GM21447 (cell line): Measurements from ENCODE around the gene EMX1.

ENCODE experiments used
- ATAC-seq: cut with Tn5 transposase; IDR thresholded peaks from one replicate; pipeline ENCODE4 v1.9.1; 2021; ENCODE audit not compliant: unreplicated experiment

Gene EMX1

DNA sequence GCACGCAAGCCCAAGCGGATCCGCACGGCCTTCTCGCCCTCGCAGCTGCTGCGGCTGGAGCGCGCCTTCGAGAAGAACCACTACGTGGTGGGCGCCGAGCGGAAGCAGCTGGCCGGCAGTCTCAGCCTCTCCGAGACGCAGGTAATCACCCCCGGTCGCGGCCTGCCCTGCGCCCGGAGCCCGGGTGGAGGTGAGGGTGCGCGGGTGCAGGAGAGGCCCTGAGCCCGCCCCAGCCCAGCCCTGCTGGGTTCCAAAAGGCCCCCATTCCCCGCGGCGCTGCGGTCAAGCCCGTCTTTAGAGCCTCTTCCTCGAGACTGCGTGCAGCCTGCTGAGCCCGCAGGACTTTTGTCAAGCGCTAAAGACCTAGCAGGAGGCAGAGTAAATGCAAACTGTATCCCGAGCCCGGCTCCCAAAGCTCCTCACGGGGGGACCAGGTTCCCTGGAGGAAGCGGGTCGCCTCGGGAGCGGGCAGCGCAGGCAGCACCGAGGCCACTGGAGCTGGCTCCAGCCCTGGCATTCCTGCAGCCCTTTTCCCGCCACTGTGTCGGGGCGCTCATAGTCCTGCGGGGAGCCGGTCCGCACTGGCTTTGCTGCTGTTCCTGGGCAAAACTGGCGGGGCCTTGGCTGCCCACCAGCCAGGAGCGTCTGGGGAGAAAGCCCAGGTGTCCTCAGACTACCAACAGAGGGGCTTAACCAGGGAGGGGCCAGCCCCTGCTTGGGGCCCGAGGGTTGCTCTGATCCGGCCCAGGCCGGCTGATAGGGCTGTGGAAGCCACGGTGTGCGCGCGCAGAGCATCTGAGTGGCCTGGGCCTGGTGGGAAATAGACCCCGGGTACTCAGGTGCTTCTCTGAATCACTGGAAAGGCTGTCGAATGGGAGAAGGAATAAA is 7.3 kb downstream of the EMX1 start:
- ATAC-seq, result no peak

GRCh38 chr2:72925328-72925943 is 8.1 kb downstream of the EMX1 start:
- no peak for ATAC-seq

GRCh38 chr2:72926368-72926767 is 9.0 kb downstream of the EMX1 start:
- ATAC-seq, result no peak

DNA sequence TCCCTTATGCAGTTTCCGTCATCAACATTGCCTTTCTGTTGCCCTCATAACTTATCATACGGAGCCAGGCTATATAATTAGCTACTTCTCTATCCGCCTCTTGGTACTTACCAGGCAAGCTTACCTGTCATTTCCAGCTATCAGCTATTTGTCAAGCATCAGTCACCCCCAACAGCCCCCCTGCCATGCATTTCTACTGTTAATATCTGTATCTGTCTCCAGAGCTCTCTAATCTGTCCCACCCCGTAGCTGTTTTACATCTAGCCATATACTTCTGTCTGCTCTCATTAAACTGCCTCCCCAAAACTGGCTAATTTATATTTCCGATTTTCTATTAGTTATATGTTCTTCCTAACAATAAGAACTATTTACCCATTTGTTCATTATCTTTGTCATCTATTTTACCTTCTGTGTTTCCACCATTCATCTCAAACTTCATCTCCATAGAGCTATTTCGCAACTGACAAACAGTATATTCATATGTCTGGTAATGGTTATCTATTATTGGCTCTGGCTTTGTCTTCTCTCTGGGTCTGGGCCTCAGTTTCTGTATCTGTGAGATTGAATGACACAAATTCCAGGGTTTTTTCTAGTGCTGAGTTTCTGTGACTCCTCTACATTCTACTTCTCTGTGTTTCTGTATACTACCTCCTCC is 9.6 kb downstream of the EMX1 start:
- ATAC-seq, result no peak

DNA sequence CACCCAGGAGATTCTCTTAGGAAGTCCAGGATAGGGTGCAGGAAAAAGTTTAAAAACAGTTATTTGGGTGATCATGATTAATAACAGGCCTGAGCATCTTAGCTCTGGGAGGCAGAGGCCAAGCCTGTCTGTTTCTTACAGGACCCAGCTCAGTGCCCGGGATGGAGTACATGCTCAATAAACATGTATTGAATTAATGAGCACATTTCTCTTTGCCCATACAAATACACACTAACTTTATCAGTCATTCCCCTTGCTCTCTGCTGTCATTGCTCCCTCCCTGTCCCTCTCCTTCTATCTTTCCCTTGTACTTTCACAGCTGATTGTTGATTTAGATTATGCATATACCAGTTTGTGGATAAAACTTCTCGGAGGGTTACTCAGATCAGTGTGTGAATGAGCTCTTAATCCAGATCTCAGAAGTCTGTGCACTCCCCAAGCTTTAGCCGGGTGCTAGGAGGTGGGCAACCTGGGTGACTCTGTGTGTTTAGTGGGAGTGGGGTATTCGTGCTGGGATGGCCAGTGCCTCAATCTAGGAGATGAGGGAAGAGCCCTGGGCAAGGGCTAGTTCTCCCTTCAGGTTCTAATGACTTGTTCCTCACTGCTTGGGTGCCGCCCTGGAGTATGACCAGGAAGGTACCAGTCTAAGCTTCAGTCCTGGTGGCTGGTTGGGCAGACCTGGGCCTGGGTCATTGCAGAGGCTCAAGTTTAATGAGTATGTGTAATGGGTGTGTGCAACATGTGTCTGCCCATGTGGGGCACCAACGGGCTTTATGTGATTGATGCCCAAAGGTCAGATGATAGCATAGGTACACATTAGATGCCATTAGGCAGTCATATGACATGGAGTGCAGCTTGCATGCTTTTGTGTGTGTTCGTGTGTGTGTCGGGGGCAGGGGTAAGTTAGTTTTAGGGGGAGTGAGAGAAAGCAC is 10.6 kb downstream of the EMX1 start:
- ATAC-seq, result no peak

GRCh38 chr2:72929010-72929409 is 11.7 kb downstream of the EMX1 start:
- ATAC-seq, result no peak

DNA sequence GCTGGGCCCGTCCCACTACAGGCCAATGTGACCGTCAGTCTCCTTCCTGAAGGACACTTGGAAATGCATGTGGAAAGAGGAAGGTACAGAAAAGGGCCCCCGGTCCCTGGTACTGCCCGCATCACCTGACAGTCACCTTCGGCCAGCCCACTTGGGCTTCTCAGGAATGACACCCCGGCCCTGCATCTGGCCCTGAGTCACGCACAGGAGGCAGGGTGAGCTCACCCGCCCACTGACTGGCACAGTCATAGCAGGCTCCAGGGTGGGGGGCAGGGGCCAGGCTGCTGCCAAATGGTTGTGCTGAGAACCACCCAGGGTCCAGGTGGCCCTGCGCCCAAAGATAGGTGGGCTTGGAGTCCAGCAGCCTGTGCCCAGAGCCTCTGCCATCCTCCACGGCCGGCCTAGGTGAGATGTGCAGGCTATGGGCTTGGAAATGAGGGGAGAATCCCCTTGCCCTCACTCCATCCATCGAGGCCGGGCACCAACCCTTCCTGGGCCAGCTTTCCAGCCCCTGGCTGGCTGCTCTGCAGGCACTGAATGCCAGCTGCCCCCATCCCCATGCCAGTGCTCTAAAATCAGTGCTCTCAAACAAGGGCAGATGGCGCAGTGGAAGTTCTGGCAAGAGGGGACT is 14.1 kb downstream of the EMX1 start:
- no peak for ATAC-seq

DNA sequence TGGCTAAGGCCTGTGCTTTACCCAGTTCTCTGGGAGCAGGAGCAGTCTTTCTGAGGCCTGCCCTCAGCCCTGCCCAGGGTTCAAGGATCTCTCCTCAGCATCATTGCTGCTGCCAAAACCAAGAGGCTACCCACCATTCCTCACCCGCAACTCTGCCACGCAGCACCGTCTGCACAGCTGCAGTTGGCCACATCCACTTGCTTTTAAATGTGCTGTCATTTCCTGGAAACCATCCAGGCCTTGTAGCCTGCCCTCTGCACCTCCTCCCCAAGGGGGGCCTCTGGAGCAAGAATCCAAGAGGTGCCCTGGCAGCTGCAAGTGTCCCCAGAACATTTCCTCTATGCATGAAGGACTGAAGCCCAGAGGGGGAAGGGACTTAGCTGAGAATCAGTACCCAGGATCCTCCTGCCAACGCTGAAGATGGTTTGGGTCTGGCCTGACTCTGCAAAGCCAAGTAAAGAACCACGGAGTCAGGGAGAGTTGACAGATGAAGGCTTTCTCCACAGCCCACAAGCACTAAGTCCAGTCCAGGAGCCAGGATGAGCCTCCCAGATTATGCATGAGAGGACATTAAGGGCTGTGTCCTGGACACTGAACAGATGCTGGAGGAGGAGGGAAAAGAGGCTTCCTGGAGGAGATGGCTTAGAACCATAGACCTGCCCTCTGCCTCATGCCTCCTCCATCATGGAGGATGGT is 14.9 kb downstream of the EMX1 start:
- ATAC-seq, result no peak

GRCh38 chr2:72932805-72933204 is 15.5 kb downstream of the EMX1 start:
- ATAC-seq, result no peak

- no peak for ATAC-seq
Measured at GRCh38 chr2:72933207-72933606, 15.9 kb downstream of the EMX1 start.

DNA sequence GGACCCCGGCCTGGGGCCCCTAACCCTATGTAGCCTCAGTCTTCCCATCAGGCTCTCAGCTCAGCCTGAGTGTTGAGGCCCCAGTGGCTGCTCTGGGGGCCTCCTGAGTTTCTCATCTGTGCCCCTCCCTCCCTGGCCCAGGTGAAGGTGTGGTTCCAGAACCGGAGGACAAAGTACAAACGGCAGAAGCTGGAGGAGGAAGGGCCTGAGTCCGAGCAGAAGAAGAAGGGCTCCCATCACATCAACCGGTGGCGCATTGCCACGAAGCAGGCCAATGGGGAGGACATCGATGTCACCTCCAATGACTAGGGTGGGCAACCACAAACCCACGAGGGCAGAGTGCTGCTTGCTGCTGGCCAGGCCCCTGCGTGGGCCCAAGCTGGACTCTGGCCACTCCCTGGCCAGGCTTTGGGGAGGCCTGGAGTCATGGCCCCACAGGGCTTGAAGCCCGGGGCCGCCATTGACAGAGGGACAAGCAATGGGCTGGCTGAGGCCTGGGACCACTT is 16.4 kb downstream of the EMX1 start:
- ATAC-seq, result no peak

GRCh38 chr2:72934683-72935610 is 17.6 kb downstream of the EMX1 start:
- no peak for ATAC-seq

- no peak for ATAC-seq
Measured at GRCh38 chr2:72935611-72935957, 18.3 kb downstream of the EMX1 start.

- ATAC-seq, result no peak
Measured at GRCh38 chr2:72936660-72937355, 19.5 kb downstream of the EMX1 start.

GRCh38 chr2:72937356-72937669 is 20.0 kb downstream of the EMX1 start:
- no peak for ATAC-seq

- no peak for ATAC-seq
Measured at GRCh38 chr2:72938455-72938854, 21.1 kb downstream of the EMX1 start.

DNA sequence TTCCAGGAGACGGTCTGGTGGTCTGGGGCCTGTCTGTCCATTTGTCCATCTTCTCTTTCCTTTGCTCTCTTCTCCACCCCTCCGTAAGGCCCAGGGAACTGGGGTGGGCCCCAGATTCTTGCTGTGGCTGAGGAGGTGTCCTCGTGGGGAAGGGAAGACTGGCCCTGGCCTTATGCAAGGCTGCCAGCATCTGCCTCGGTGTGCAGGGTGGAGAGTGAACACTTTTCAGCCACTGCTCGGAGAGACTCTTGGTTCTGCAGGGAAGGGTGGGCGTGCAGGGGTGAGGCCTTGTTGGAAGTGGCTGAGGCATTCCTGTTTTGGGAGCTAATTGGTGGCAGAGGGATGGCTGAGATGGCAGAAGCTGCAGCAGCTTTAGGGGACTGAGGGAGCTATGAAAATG is 23.0 kb downstream of the EMX1 start:
- no peak for ATAC-seq

DNA sequence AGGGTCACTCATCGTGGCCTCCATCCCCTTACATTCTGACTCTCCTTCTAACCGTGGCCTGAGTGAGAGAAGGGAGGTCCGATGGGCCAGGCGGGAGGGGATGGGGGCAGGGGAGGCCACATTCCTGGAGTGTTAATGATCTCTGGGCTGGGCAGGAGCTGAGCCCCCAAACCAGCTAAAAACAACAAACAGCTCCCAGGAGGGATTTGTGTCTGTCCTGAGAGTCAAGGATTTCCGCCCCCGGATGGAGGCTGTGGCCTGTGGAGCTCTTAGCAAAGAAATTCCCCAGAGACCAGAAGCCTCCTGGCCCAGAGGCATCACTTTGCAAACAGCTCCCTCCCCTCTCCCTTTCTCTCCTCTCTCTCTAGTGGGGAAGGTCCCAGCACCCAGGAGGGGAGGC is 23.5 kb downstream of the EMX1 start:
- ATAC-seq, result no peak
